Pancreas (tissue), 10 donors: ENCODE data around the gene OPCML. TPM values are rescaled to one million over a fixed set of nuclear protein-coding genes. Genes with fewer than 3 reads are reported as not detected.

ENCODE experiments used
- ATAC-seq, 4 donors: fragments of 200-7000 bp; cut with Tn5 transposase; one replicate each; pipeline versions ENCODE4 v1.8.0 to v1.9.1; 2020; ENCODE audit warnings: mild to moderate bottlenecking in 4 of 4, moderate library complexity in 4 of 4
- DNase-seq, 6 donors: peaks; one replicate each; pipeline ENCODE4 v3.0.0-alpha.2; 2020
- FAIRE-seq: peaks from 2 replicates; lab custom pipeline; 2012; peaks lifted over from hg19 to GRCh38; lab: Jason Lieb, UNC
- H3K27ac ChIP-seq, 4 donors: fragments of 200-600 bp; sonication (generic); 1 replicate in 3 of 4; 2 replicates in 1 of 4; pipeline versions ENCODE4 v1.5.0 to v1.8.0; 2020
- H3K27me3 ChIP-seq, 4 donors: fragments of 200-600 bp; one replicate each; pipeline ENCODE4 v1.8.0; 2021
- H3K36me3 ChIP-seq, 3 donors: fragments of 200-600 bp; sonication (generic) in 1 of 3; one replicate each; pipeline versions ENCODE4 v1.5.0 to v1.8.0; 2020 to 2021
- H3K4me1 ChIP-seq, 3 donors: fragments of 200-600 bp; one replicate each; pipeline ENCODE4 v1.8.0; 2021
- H3K4me3 ChIP-seq, 4 donors: fragments of 200-600 bp; sonication (generic) in 2 of 4; one replicate each; pipeline versions ENCODE4 v1.5.0 to v1.8.0; 2020 to 2021
- H3K9me3 ChIP-seq, 4 donors: fragments of 200-600 bp; one replicate each; pipeline ENCODE4 v1.8.0; 2021
- WGBS, 2 donors: extraction: QIAGEN DNeasy Blood & Tissue Kit; methylation state at CpG; one replicate each; pipeline ENCODE4 v1.1.7; 2013; 5-methylcytosine and 5-hydroxymethylcytosine counted together
- intact Hi-C, 3 donors: fragments of 100-400 bp; cut with DNase I; formaldehyde crosslinking; loops; one replicate each; pipeline versions ENCODE4 v1.11.1 to v1.14.2; 2022
- polyA plus RNA-seq, 2 donors: library from polyadenylated mRNA; stranded (reverse); fragments of 200-250 nt; gene quantifications; one replicate each; pipeline ENCODE4 v1.2.3, GENCODE V29; 2013
- total RNA-seq, 6 donors: library from RNA; stranded (reverse); fragmentation: NEBNext Ultra II Directional in 4 of 6; extraction: Animal tissue kit (Norgen Biotek cat#: 25700) in 4 of 6; gene quantifications; one replicate each; pipeline versions ENCODE4 v1.2.1 to v1.2.4, GENCODE V29; 2021 to 2023
- TF ChIP-seq, protein P1 (sequence below), 4 donors: fragments of 200-600 bp; sonication (generic) in 3 of 4; IDR thresholded peaks; one replicate each; pipeline versions ENCODE4 v1.5.0 to v1.8.0; 2021; ENCODE audit warnings: antibody characterized with exemption in 4 of 4
- donor health status: healthy with polysubstance abuse.
- donor health status: DM: no; HTN: no; CAD: no; lungs with moderate emphysema.
- donor health status: DM: no; HTN: no; CAD: no.
- donor health status: control.
- donor health status: control.
- donor health status: Bipolar disorder and iron deficiency.
- donor health status: DM: yes; HTN: yes; CAD: no.
- donor health status: DM: no; HTN: no; CAD: no.
- donor health status: DM: no; HTN: no; CAD: no.
- donor health status: DM: yes; HTN: yes; CAD: no.

OPCML gene
- total and polyA plus RNA-seq, 8 donors: 0.05 to 0.31 (median 0.19) TPM

- DNase-seq (no peak), FAIRE-seq (no peak), ATAC-seq (no peak)
- no peaks in the 10 kb centered on the region for H3K9me3 ChIP-seq
- H3K27me3 ChIP-seq: no peaks in the 10 kb centered on the region
- intact Hi-C loops: no loop called here
- TF ChIP-seq, protein P1, sequence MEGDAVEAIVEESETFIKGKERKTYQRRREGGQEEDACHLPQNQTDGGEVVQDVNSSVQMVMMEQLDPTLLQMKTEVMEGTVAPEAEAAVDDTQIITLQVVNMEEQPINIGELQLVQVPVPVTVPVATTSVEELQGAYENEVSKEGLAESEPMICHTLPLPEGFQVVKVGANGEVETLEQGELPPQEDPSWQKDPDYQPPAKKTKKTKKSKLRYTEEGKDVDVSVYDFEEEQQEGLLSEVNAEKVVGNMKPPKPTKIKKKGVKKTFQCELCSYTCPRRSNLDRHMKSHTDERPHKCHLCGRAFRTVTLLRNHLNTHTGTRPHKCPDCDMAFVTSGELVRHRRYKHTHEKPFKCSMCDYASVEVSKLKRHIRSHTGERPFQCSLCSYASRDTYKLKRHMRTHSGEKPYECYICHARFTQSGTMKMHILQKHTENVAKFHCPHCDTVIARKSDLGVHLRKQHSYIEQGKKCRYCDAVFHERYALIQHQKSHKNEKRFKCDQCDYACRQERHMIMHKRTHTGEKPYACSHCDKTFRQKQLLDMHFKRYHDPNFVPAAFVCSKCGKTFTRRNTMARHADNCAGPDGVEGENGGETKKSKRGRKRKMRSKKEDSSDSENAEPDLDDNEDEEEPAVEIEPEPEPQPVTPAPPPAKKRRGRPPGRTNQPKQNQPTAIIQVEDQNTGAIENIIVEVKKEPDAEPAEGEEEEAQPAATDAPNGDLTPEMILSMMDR (IDR thresholded peaks at IDR 0.05): no peak
- WGBS, 2 donors: 76 to 88% methylated on average over 8 of the region's 8 CpGs
- H3K4me1 ChIP-seq: no peaks in the 10 kb centered on the region
- no peak overlapping the region for H3K4me3 ChIP-seq
- no peaks in the 10 kb centered on the region for H3K36me3 ChIP-seq
- H3K27ac ChIP-seq: no peak overlapping the region
These were observed 883.5 kb downstream of the OPCML start for GRCh38 chr11:132648851-132649250.

- no peak overlapping the region for H3K27ac ChIP-seq
- TF ChIP-seq, protein P1 (IDR thresholded peaks at IDR 0.05): no peak
- FAIRE-seq: no peak
- no peaks in the 10 kb centered on the region for H3K36me3 ChIP-seq
- no peak for ATAC-seq
- H3K27me3 ChIP-seq: no peaks in the 10 kb centered on the region
- intact Hi-C loops: no loop called here
- no peaks in the 10 kb centered on the region for H3K4me1 ChIP-seq
- no peak for DNase-seq
- H3K9me3 ChIP-seq: no peaks in the 10 kb centered on the region
- no peak overlapping the region for H3K4me3 ChIP-seq
- WGBS, 2 donors: 62 to 79% methylated on average over 2 of the region's 2 CpGs
These were observed 885.4 kb downstream of the OPCML start for GRCh38 chr11:132646890-132647289.

DNA sequence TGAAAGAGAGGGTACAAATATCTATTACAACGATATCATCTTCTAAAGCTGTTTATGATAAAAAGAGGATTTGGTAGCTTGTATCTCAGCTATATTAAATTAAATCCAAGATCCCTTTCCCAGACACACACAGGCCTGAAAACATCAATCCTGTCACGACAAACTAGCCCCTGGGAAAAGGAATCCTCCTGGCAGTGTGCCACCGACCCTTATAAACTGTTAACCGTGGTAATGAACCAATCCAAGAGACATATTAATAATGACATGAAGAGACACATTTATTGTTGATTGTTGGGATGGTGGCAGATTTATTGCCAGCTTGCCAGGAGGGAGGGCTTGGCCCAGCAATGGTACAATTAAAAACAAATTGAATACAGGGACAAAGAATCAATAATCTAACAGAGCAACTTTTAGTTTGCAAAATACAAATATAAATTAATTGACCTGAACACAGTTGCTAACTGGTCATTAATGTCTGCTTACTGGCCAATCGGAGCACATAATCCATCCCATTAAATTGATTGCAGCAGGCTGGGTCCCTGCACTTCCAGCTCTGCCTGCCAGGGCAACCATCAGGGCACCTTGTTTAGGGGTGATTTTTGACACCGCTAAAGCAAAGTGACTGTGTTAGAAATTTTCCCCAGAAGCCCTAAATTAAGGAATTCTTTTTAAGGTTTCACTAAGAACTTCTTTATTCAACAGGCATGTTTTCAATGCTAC, 887.6 kb downstream of the OPCML start:
- Histone ChIP-seq H3K27me3 (no peaks in the 10 kb centered on the region), H3K36me3 (no peaks in the 10 kb centered on the region), H3K27ac (no peak overlapping the region), H3K9me3 (no peaks in the 10 kb centered on the region), H3K4me1 (no peaks in the 10 kb centered on the region), H3K4me3 (no peak overlapping the region)
- 49 to 61% methylated on average over 6 of the region's 6 CpGs for WGBS, 2 donors
- intact Hi-C loops: no loop called here
- FAIRE-seq: no peak
- DNase-seq: no peak
- ATAC-seq: no peak
- TF ChIP-seq, protein P1 (IDR thresholded peaks at IDR 0.05): no peak

DNA sequence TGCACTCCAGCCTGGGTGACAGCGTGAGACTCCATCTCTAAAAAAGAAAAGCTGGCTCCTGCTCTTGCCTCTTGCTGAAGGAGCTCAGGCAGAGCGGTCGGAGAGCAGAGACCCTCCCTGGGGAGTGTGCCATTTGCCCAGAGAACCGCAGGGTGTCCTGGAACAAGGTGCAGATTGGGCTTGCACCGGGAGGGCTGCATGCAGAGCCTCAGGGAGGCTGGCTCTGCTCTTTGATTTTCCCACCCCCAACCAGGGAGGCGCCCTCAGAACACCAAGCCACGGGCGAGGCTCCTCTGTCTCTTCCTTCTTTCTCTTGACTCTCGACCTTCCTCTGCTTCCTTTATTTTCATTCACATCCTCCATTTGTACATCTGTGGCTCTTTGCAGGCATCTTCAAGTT, 889.1 kb downstream of the OPCML start:
- H3K4me3 ChIP-seq: no peak overlapping the region
- ATAC-seq (no peak), FAIRE-seq (no peak), DNase-seq (no peak)
- TF ChIP-seq, protein P1 (IDR thresholded peaks at IDR 0.05): no peak
- no peaks in the 10 kb centered on the region for H3K4me1 ChIP-seq
- no peaks in the 10 kb centered on the region for H3K9me3 ChIP-seq
- 63 to 87% methylated on average over 9 of the region's 9 CpGs for WGBS, 2 donors
- intact Hi-C loops: no loop called here
- H3K27ac ChIP-seq: no peak overlapping the region
- H3K36me3 ChIP-seq: no peaks in the 10 kb centered on the region
- no peaks in the 10 kb centered on the region for H3K27me3 ChIP-seq

GRCh38 chr11:132640952-132641351, 891.3 kb downstream of the OPCML start:
- no peak overlapping the region for H3K27ac ChIP-seq
- ATAC-seq (no peak), FAIRE-seq (no peak), DNase-seq (no peak)
- intact Hi-C loops: no loop called here
- H3K36me3 ChIP-seq: no peaks in the 10 kb centered on the region
- H3K27me3 ChIP-seq: no peaks in the 10 kb centered on the region
- TF ChIP-seq, protein P1 (IDR thresholded peaks at IDR 0.05): no peak
- H3K9me3 ChIP-seq: no peaks in the 10 kb centered on the region
- 74 to 81% methylated on average over 3 of the region's 3 CpGs for WGBS, 2 donors
- no peak overlapping the region for H3K4me3 ChIP-seq
- H3K4me1 ChIP-seq: no peaks in the 10 kb centered on the region
